HepG2 (cell line): ENCODE data around the gene ZBTB20. TPM values are rescaled to one million over a fixed set of nuclear protein-coding genes. Genes with fewer than 3 reads are reported as not detected.

Source experiments
- ATAC-seq: fragments of 200-7000 bp; cut with Tn5 transposase; 3 replicates; pipeline ENCODE4 v1.9.1; 2020; ENCODE audit warnings: mild to moderate bottlenecking, moderate library complexity
- BruUV-seq: library from RNA; stranded (reverse); fragments of 400-500 nt; replicated peaks from 2 replicates; lab custom pipeline; 2021; lab: Mats Ljungman, UMichigan
- CTCF ChIA-PET: fragments of 300-600 bp; formaldehyde crosslinking; extraction: SDS; loops from one replicate; lab custom pipeline; 2021; ENCODE audit warnings: low total read pairs, inconsistent platforms, low intra/inter-chr PET ratio; lab: Yijun Ruan, JAX
- POLR2A ChIA-PET: fragments of 350-600 bp; sonication (Branson Sonifier 250); formaldehyde crosslinking; loops from one replicate; lab custom pipeline; 2020; ENCODE audit warnings: antibody characterized with exemption, inconsistent platforms; lab: Yijun Ruan, JAX
- DNase-seq: peaks from one replicate; pipeline ENCODE4 v3.0.0-alpha.2; 2015; ENCODE audit warnings: low spot score
- FAIRE-seq: peaks from 3 replicates; lab custom pipeline; 2011; peaks lifted over from hg19 to GRCh38; lab: Jason Lieb, UNC
- H2AFZ ChIP-seq: one replicate; pipeline ENCODE4 v1.6.1; 2011; ENCODE audit warnings: low read length, inconsistent platforms
- H3K27ac ChIP-seq: fragments of 300-600 bp; 3 replicates; pipeline ENCODE4 v1.8.0; 2011; ENCODE audit warnings: mixed run types, mild to moderate bottlenecking, mixed read lengths, low read length, inconsistent platforms; ENCODE audit not compliant: insufficient read depth; ENCODE audit errors: extremely low read length
- H3K27me3 ChIP-seq, 2 experiments: fragments of 200-600 bp in 1 of 2; 2 replicates in 1 of 2; 3 replicates in 1 of 2; pipeline versions ENCODE4 v1.6.0 to v1.8.0; 2011; ENCODE audit warnings: low read length in 2 of 2, mild to moderate bottlenecking in 2 of 2, moderate library complexity in 2 of 2, inconsistent platforms in 1 of 2; ENCODE audit not compliant: insufficient read depth in 2 of 2, control insufficient read depth in 1 of 2
- H3K36me3 ChIP-seq, 2 experiments: fragments of 200-600 bp in 1 of 2; replicated peaks in 1 of 2; 2 replicates in 1 of 2; 3 replicates in 1 of 2; pipeline versions ENCODE4 v1.5.1 to v1.8.0; 2011; ENCODE audit warnings: low read length in 2 of 2, inconsistent platforms in 1 of 2; ENCODE audit not compliant: insufficient read depth in 2 of 2, control insufficient read depth in 1 of 2
- H3K4me1 ChIP-seq: 2 replicates; pipeline ENCODE4 v1.5.1; 2012; ENCODE audit warnings: low read length, inconsistent platforms; ENCODE audit not compliant: insufficient read depth
- H3K4me2 ChIP-seq: 2 replicates; pipeline ENCODE4 v1.6.0; 2011; ENCODE audit warnings: low read depth, low read length, inconsistent platforms
- H3K4me3 ChIP-seq, 3 experiments: fragments of 200-600 bp in 1 of 3; sonication (generic), shearing (Covaris generic) in 1 of 3; replicated peaks in 1 of 3; 2 replicates each; pipeline ENCODE4 v1.5.1; 2011 to 2016; ENCODE audit warnings: low read length in 3 of 3, inconsistent platforms in 2 of 3, low read depth in 2 of 3, mild to moderate bottlenecking in 2 of 3, control low read depth in 1 of 3, mixed read lengths in 1 of 3; ENCODE audit not compliant: insufficient read depth in 1 of 3
- H3K79me2 ChIP-seq: one replicate; pipeline ENCODE4 v1.6.1; 2011; ENCODE audit warnings: low read length, inconsistent platforms; ENCODE audit not compliant: insufficient read depth
- H3K9ac ChIP-seq: 2 replicates; pipeline ENCODE4 v1.6.0; 2011; ENCODE audit warnings: mild to moderate bottlenecking, low read depth, low read length, inconsistent platforms; ENCODE audit not compliant: insufficient read depth
- H3K9me3 ChIP-seq: 2 replicates; pipeline ENCODE4 v1.5.1; 2012; ENCODE audit warnings: mild to moderate bottlenecking, low read length
- H4K20me1 ChIP-seq: 2 replicates; pipeline ENCODE4 v1.6.0; 2011; ENCODE audit warnings: inconsistent platforms, mild to moderate bottlenecking, low read length, moderate library complexity; ENCODE audit not compliant: insufficient read depth
- ATF1 ChIP-seq: IDR thresholded peaks from 2 replicates; pipeline ENCODE4 v1.6.1; 2016; ENCODE audit warnings: mild to moderate bottlenecking, control low read depth
- FOXA3 ChIP-seq: IDR thresholded peaks from 2 replicates; pipeline ENCODE4 v1.6.1; 2016; ENCODE audit warnings: missing genetic modification reagents, missing compliant biosample characterization
- GTF2F1 ChIP-seq: fragments of 150-350 bp; IDR thresholded peaks from 2 replicates; pipeline ENCODE4 v1.6.1; 2014; ENCODE audit warnings: low read length
- KDM5B ChIP-seq: sonication (generic); formaldehyde crosslinking; IDR thresholded peaks from 2 replicates; pipeline ENCODE4 v1.4.0; 2020; ENCODE audit warnings: missing genetic modification reagents, mild to moderate bottlenecking, borderline replicate concordance
- KLF11 ChIP-seq: IDR thresholded peaks from 2 replicates; pipeline ENCODE4 v1.6.1; 2016; ENCODE audit warnings: missing compliant biosample characterization
- KLF12 ChIP-seq: sonication (generic); formaldehyde crosslinking; IDR thresholded peaks from 2 replicates; pipeline ENCODE4 v1.4.0; 2020; ENCODE audit warnings: missing genetic modification reagents, borderline replicate concordance
- NFYB ChIP-seq: sonication (generic); formaldehyde crosslinking; IDR thresholded peaks from 2 replicates; pipeline ENCODE4 v1.4.0; 2020; ENCODE audit warnings: missing genetic modification reagents
- RFX1 ChIP-seq: fragments of 450-650 bp; IDR thresholded peaks from 2 replicates; pipeline ENCODE4 v1.6.1; 2017
- RFXAP ChIP-seq: sonication (generic); formaldehyde crosslinking; IDR thresholded peaks from 2 replicates; pipeline ENCODE4 v1.4.0; 2020; ENCODE audit warnings: missing genetic modification reagents, borderline replicate concordance
- RNF2 ChIP-seq: fragments of 450-650 bp; conservative IDR thresholded peaks from 2 replicates; pipeline ENCODE4 v1.6.1; 2016; ENCODE audit warnings: low read depth
- RNF219 ChIP-seq: sonication (generic); formaldehyde crosslinking; IDR thresholded peaks from 2 replicates; pipeline ENCODE4 v1.5.0; 2020; ENCODE audit warnings: mild to moderate bottlenecking, missing genetic modification reagents
- STAG1 ChIP-seq: sonication (generic); formaldehyde crosslinking; IDR thresholded peaks from 2 replicates; pipeline ENCODE4 v1.4.0; 2020; ENCODE audit warnings: missing genetic modification reagents
- SUZ12 ChIP-seq: fragments of 150-350 bp; IDR thresholded peaks from 2 replicates; pipeline ENCODE4 v1.6.1; 2014; ENCODE audit warnings: low read depth, low read length
- TFDP2 ChIP-seq: sonication (generic); formaldehyde crosslinking; IDR thresholded peaks from 2 replicates; pipeline ENCODE4 v1.4.0; 2020; ENCODE audit warnings: missing genetic modification reagents
- ZBTB21 ChIP-seq: sonication (generic); formaldehyde crosslinking; IDR thresholded peaks from 2 replicates; pipeline ENCODE4 v1.4.0; 2020; ENCODE audit warnings: missing genetic modification reagents
- ZSCAN29 ChIP-seq: sonication (generic); formaldehyde crosslinking; conservative IDR thresholded peaks from 2 replicates; pipeline ENCODE4 v1.4.0; 2020; ENCODE audit warnings: mild to moderate bottlenecking, missing genetic modification reagents
- in situ Hi-C: cut with HindIII; loops from 2 replicates; pipeline ENCODE4 v1.10.0; 2017; ENCODE audit warnings: low pct_unique_long_range_greater_than_20kb; ENCODE audit not compliant: extremely low pct_ligation_motif_present
- intact Hi-C: fragments of 100-400 bp; cut with micrococcal nuclease; formaldehyde crosslinking; loops from one replicate; pipeline ENCODE4 v1.10.0; 2022; ENCODE audit not compliant: unreplicated experiment
- polyA plus RNA-seq, 8 experiments: library from polyadenylated mRNA; depleted of rRNA in 3 of 8; stranded (reverse) in 7 of 8; unstranded in 1 of 8; fragments of >200 nt; fragmentation: Illumina TruSeq in 4 of 8; extraction: Trizol in 4 of 8; gene quantifications; 2 replicates each; pipeline versions ENCODE4 v1.2.1 to v1.2.3, GENCODE V29; 2011 to 2016; ENCODE audit warnings: low read depth in 4 of 8, missing spikeins in 1 of 8, mixed read lengths in 1 of 8; ENCODE audit not compliant: insufficient read depth in 1 of 8
- total RNA-seq, 5 experiments: library from RNA; depleted of rRNA; stranded (reverse); fragments of >200 nt; fragmentation: Illumina TruSeq; extraction: Trizol; gene quantifications; 2 replicates each; pipeline ENCODE4 v1.2.3, GENCODE V29; 2016; ENCODE audit warnings: low read depth in 1 of 5
- TF ChIP-seq, protein P1 (sequence below): sonication (generic); formaldehyde crosslinking; IDR thresholded peaks from 2 replicates; pipeline ENCODE4 v1.4.0; 2020; ENCODE audit warnings: mild to moderate bottlenecking, missing genetic modification reagents
- TF ChIP-seq, protein P2 (sequence below): sonication (generic); formaldehyde crosslinking; IDR thresholded peaks from 2 replicates; pipeline ENCODE4 v1.8.1; 2023; ENCODE audit warnings: mild to moderate bottlenecking, moderate library complexity, missing genetic modification reagents
- TF ChIP-seq, protein P3 (sequence below): sonication (generic); formaldehyde crosslinking; IDR thresholded peaks from 2 replicates; pipeline ENCODE4 v1.9.0; 2022; ENCODE audit warnings: low read depth, missing genetic modification reagents

Gene ZBTB20
- total and polyA plus RNA-seq, 2 of the 13 experiments (the other 11 are each of a cell fraction or from before 2014, with no cell fraction given): 1.9 to 8.8 TPM

DNA sequence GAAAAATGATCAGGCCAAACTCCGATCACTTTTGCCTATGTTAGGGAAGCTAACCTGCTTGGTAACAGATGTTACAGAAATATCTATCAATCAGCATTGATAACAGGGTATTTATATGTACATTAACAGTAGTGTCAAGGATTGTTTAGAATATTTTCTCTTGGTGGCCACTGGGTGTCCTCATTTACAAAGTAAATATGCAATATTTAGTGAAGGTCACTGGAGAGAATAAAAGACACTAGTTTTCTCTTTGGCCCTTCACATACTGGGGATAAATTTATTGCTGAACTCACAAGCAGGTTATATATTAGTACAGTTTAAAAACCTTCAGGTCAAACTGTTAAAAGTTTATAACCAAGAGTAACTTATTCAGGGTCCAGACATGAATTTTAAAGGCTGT is 784.3 kb downstream of the ZBTB20 start (continued):
- no peak for TF ChIP-seq TFDP2 (CRISPR knock-in tag)
- peak; percentile 87 for TF ChIP-seq FOXA3 (CRISPR knock-in tag)
- TF ChIP-seq KLF11 (CRISPR knock-in tag): no peak
- TF ChIP-seq RFXAP (CRISPR knock-in tag): no peak
- no peak for TF ChIP-seq ZSCAN29
- TF ChIP-seq SUZ12: no peak
- TF ChIP-seq STAG1: peak; percentile 48
- TF ChIP-seq RFX1: no peak
- TF ChIP-seq, protein P1, sequence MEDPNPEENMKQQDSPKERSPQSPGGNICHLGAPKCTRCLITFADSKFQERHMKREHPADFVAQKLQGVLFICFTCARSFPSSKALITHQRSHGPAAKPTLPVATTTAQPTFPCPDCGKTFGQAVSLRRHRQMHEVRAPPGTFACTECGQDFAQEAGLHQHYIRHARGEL (CRISPR knock-in tag): no peak
- TF ChIP-seq, protein P2, sequence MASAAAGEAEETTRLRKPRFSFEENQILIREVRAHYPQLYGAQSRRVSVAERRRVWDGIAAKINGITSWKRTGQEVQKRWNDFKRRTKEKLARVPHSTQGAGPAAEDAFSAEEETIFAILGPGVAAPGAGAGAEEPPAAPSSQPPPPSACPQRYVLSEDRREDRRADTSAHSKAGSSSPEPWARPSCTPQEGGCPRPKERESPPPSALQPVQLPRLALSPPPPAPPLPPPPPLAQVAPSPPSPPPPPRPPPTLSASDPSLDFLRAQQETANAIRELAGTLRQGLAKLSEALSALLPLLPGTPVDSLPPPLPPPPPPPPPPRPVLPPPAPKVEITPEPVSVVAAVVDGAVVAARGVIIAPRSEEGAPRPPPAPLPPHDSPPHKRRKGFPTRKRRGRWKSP (CRISPR knock-in tag): no peak

DNA sequence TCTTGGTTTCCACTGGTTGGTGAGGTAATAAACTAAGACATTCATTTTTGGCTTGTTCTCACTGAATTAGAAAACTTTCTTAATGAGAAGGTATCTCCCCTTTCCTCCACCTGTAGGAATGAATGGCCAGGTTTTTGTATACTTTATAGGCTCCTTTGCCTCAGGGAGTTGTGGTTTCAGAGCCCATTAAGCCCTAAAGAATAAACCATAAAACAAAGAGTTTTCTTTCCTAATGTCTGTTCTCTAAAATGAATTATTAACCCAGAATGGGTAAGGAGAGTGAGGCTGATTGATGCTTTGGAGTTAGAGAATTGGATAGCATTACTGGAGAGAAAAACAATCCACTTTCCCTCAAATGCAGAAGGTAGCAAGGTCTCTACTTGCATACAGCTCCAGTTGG is 785.7 kb downstream of the ZBTB20 start:
- FAIRE-seq: no peak
- DNase-seq: no peak
- in situ Hi-C loops: no loop called here
- Histone ChIP-seq H3K27me3 (no peaks in the 10 kb centered on the region), H3K36me3 (peaks cover 0 to 2% of the 10 kb centered on the region in 2 experiments; a peak in 1 of 5 replicates), H3K9ac (no peak overlapping the region), H3K9me3 (no peaks in the 10 kb centered on the region), H3K4me3 (no peak overlapping the region)
- no peak for ATAC-seq
- POLR2A ChIA-PET: no interaction called here
- no peak for TF ChIP-seq RNF2
- TF ChIP-seq NFYB (CRISPR knock-in tag): no peak
- TF ChIP-seq RNF219 (CRISPR knock-in tag): no peak
- no peak for TF ChIP-seq ZBTB21 (CRISPR knock-in tag)
- TF ChIP-seq, protein P3, sequence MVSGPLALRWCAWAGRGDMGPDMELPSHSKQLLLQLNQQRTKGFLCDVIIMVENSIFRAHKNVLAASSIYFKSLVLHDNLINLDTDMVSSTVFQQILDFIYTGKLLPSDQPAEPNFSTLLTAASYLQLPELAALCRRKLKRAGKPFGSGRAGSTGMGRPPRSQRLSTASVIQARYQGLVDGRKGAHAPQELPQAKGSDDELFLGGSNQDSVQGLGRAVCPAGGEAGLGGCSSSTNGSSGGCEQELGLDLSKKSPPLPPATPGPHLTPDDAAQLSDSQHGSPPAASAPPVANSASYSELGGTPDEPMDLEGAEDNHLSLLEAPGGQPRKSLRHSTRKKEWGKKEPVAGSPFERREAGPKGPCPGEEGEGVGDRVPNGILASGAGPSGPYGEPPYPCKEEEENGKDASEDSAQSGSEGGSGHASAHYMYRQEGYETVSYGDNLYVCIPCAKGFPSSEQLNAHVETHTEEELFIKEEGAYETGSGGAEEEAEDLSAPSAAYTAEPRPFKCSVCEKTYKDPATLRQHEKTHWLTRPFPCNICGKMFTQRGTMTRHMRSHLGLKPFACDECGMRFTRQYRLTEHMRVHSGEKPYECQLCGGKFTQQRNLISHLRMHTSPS (CRISPR knock-in tag): no peak
- no peak for TF ChIP-seq GTF2F1
- no peak for TF ChIP-seq KDM5B (CRISPR knock-in tag)
- no peak for TF ChIP-seq ATF1
- no peak for TF ChIP-seq KLF12 (CRISPR knock-in tag)
- TF ChIP-seq, all 625 proteins: peak for 0
- Histone ChIP-seq H2AFZ (no peak overlapping the region), H3K79me2 (no peaks in the 10 kb centered on the region), H4K20me1 (no peaks in the 10 kb centered on the region), H3K4me2 (no peak overlapping the region), H3K4me1 (0 out of 2 replicates have a peak, but pooled peaks cover 6% of the 10 kb centered on the region), H3K27ac (no peak overlapping the region)
- BruUV-seq: no TSS peak
- intact Hi-C loops: loop anchor here (10.0 kb wide), 1 partner anchor 53 kb away; no protein-coding TSS in a partner anchor
- CTCF ChIA-PET: no interaction called here
